Measurements from ENCODE around the gene GALNT13.

GALNT13 gene

GRCh38 chr2:154306266-154306970 is 434.7 kb downstream of the GALNT13 start:
- no peak for DNase-seq (ENCODE audit: low read depth)
- no peak overlapping the region for H3K4me3 ChIP-seq (ENCODE audit: low read depth, low read length)
- in situ Hi-C loops (cut with HindIII; ENCODE audit: low sequenced_read_pairs) = no loop called here
- TF ChIP-seq, protein P1, sequence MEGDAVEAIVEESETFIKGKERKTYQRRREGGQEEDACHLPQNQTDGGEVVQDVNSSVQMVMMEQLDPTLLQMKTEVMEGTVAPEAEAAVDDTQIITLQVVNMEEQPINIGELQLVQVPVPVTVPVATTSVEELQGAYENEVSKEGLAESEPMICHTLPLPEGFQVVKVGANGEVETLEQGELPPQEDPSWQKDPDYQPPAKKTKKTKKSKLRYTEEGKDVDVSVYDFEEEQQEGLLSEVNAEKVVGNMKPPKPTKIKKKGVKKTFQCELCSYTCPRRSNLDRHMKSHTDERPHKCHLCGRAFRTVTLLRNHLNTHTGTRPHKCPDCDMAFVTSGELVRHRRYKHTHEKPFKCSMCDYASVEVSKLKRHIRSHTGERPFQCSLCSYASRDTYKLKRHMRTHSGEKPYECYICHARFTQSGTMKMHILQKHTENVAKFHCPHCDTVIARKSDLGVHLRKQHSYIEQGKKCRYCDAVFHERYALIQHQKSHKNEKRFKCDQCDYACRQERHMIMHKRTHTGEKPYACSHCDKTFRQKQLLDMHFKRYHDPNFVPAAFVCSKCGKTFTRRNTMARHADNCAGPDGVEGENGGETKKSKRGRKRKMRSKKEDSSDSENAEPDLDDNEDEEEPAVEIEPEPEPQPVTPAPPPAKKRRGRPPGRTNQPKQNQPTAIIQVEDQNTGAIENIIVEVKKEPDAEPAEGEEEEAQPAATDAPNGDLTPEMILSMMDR (IDR thresholded peaks at IDR 0.05; ENCODE audit: low read depth, low read length, missing control alignments) = no peak

DNA sequence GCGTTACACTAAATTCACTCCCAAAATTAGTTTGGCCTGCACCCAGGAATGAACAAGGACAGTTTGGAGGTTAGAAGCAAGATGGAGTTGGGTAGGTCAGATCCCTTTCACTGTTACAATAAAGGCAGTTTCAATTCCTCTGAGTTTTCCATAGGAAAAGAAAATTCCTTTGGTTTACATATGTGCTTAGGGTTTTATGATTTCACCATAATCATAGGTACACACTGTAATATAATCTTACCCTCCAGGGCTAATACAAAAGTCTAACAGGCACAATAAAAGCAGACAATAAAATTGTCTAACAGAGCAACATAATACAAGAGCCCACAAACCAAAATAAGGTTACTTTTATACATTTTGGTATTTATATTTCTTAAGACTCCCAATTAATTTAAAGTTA is 435.3 kb downstream of the GALNT13 start:
- H3K4me3 ChIP-seq (ENCODE audit: low read depth, low read length) = no peak overlapping the region
- TF ChIP-seq, protein P1 (IDR thresholded peaks at IDR 0.05; ENCODE audit: low read depth, low read length, missing control alignments) = no peak
- DNase-seq (ENCODE audit: low read depth) = no peak
- in situ Hi-C loops (cut with HindIII; ENCODE audit: low sequenced_read_pairs) = no loop called here

DNA sequence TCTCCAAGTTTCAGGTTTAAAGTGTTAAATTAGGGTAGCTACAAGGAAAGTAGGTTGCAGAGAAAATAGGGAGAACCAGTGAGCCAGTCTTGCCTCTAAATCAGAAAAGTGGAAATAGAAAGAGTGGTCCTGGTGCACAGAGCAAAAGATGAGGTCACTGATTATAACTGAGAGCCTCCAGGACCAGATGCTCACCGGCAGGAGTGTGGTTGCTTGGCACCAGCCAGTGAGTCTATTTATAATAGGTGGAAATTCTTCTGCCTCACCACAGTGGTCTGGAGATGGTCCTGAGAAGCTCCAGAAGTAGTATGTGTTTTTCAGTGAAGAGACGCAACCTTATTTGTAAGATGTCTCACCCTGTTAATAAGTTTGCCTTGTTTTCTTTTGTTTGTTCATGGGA is 452.9 kb downstream of the GALNT13 start:
- no peak overlapping the region for H3K4me3 ChIP-seq (ENCODE audit: low read depth, low read length)
- in situ Hi-C loops (cut with HindIII; ENCODE audit: low sequenced_read_pairs) = no loop called here
- DNase-seq (ENCODE audit: low read depth) = no peak
- TF ChIP-seq, protein P1 (IDR thresholded peaks at IDR 0.05; ENCODE audit: low read depth, low read length, missing control alignments) = no peak

DNA sequence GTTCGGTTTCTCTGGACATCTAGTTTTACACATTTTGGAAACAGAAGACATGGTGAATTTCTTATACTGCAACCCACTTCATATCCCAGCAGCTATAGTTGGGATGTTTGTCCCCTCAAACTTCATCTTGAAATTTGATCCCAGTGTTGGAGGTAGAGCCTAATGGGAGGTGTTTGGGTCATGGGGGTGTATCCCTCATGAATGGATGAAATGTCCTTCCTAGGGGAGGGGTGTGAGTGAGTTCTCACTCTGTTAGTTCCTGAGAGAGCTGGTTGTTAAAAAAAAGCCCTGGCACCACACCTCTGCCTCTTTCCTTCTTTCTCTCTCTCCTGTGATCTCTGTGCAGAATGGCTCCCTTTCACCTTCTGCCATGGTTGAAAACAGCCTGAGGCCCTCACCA is 457.8 kb downstream of the GALNT13 start:
- no peak for DNase-seq (ENCODE audit: low read depth)
- H3K4me3 ChIP-seq (ENCODE audit: low read depth, low read length) = no peak overlapping the region
- TF ChIP-seq, protein P1 (IDR thresholded peaks at IDR 0.05; ENCODE audit: low read depth, low read length, missing control alignments) = no peak
- in situ Hi-C loops (cut with HindIII; ENCODE audit: low sequenced_read_pairs) = no loop called here

- H3K4me3 ChIP-seq (ENCODE audit: low read depth, low read length) = no peak overlapping the region
- in situ Hi-C loops (cut with HindIII; ENCODE audit: low sequenced_read_pairs) = no loop called here
- no peak for DNase-seq (ENCODE audit: low read depth)
- TF ChIP-seq, protein P1 (IDR thresholded peaks at IDR 0.05; ENCODE audit: low read depth, low read length, missing control alignments) = no peak
Observed at GRCh38 chr2:154331784-154332183, 460.1 kb downstream of the GALNT13 start.

- H3K4me3 ChIP-seq (ENCODE audit: low read depth, low read length) = no peak overlapping the region
- in situ Hi-C loops (cut with HindIII; ENCODE audit: low sequenced_read_pairs) = no loop called here
- DNase-seq (ENCODE audit: low read depth) = no peak
- TF ChIP-seq, protein P1 (IDR thresholded peaks at IDR 0.05; ENCODE audit: low read depth, low read length, missing control alignments) = no peak
Observed at GRCh38 chr2:154336201-154336600, 464.5 kb downstream of the GALNT13 start.

All from astrocyte of the cerebellum (primary cell).